ELF-1 (cell line): ENCODE data around the gene ADGRB3.
"Not testable (repeated sequence)": the region's sequence is repeated elsewhere in the genome, so short reads cannot be mapped to it uniquely, and the experiment has no call there.

Experiments
- DNase-seq: peaks from one replicate; pipeline ENCODE4 v3.0.0-alpha.2; 2016; ENCODE audit warnings: low read depth, low spot score

Gene ADGRB3

DNA sequence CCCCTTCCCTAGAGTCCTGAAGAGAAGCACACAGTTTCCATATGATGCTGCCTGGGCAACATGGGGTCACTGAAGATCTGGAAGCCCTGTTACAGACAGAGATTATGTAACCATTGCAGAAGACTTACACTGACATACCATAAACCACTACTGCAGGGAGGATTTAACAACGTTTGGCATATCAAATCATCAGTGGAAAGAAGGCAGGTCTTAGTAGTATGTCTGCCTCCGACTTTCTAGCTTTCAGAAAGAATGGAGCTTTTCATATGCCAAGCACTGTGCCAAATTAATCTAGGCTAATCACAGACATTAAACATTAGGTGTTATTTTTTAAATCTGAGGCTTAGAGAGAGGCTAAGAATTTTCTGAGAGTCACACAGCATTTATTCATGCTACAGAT is 144.3 kb downstream of the ADGRB3 start:
- no peak for DNase-seq

DNA sequence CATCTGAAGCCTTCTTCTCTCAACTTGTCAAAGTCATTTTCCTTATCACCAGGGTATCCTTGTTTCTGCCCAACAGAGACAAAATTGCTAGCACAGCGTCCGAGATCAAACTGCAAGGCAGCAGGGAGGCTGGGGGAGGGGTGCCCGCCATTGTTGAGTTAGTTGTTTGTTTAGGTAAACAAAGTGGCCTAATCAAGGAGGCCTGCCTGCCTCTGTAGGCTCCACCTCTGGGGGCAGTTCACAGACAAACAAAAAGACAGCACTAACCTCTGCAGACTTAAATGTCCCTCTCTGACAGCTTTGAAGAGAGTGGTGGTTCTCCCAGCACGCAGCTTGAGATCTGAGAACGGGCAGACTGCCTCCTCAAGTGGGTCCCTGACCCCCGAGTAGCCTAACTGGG is 155.0 kb downstream of the ADGRB3 start:
- DNase-seq = peak; percentile 32

DNA sequence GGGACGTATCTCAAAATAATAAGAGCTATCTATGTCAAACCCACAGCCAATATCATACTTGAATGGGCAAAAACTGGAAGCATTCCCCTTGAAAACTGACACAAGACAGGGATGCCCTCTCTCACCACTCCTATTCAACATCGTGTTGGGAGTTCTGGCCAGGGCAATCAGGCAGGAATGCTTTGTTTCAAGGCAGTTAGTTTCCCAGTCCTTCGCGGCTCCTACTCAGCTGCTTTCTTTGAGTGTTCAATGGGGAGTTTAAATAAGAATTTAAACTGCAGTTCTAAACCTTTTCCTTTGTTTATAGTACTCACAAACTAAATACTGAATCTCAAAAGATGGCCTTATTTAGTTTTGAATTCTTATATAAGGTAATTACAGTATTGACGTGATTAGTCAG is 179.9 kb downstream of the ADGRB3 start:
- peak; percentile 4 for DNase-seq

DNA sequence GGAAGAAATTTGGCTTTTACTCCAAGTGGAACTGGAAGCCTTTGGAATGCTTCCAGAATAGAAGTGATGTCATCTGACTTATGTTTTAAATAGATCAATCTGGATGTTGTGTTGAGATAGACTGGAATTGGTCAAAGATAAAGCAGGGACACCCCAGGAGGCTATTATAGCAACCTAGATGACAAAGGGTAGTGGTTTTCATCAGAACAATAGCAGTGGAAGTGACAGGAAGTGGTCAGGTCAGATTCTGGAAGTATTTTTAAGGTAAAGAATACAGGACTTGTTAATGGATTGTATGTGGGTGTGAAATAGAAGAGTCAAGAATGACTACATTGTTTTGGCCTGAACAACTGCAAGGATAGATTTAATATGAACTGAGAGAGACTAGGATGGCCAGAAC is 191.4 kb downstream of the ADGRB3 start:
- DNase-seq = no peak

DNA sequence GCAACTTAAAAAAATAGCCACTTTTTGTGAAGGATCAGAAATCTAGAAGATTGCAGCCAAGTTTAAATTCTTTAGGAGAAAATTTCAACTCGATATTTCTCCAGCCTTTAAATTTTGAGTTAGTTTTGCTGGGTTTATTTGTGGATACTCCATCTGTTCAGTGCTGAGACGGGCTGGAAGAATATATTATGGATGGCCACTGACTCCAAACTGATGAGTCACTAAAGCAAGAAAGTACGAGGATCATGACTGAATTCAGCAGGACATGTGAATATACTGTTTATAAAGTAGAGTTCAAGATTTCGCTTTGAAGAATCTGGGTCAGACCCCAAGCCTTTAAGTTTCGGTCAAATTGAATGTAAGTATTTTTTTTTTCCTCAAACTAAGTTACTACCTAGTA is 199.5 kb downstream of the ADGRB3 start:
- no peak for DNase-seq

DNA sequence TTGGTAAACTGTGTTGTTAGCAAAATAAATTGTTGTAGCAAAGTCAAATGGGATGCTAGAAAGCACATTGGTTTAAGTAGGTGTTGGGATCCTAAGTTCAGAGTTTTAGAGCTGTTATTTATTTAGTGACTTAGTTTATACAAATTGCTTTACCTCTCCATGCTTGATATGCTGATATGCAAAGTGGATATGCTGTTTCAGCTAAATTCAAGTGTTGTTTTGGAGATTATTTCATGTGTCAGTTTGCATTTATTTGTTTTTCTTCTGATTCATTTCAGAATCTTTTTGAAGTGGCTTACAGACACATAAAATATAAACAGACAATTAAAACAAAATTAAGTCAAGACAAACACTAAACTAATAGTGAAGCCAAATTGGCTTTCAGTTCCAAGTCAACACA is 203.5 kb downstream of the ADGRB3 start:
- no peak for DNase-seq

DNA sequence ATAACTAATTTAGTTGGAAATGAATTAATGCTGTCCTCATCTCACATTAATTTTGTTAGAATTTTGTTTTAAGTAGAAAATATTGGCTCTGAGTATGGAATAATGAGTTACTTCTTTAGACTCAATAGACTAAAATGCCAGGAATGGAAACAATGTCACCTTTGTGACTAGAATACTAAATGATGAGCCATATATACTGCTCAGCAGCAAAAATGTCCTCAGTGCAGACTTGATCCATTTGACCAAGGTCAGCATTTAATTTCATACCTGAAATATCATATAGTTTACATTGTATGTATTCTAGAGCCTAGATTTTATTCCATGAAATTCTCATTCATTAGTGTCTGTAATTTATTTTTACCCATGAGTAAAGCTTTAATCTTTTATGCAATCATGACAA is 217.7 kb downstream of the ADGRB3 start:
- no peak for DNase-seq

DNA sequence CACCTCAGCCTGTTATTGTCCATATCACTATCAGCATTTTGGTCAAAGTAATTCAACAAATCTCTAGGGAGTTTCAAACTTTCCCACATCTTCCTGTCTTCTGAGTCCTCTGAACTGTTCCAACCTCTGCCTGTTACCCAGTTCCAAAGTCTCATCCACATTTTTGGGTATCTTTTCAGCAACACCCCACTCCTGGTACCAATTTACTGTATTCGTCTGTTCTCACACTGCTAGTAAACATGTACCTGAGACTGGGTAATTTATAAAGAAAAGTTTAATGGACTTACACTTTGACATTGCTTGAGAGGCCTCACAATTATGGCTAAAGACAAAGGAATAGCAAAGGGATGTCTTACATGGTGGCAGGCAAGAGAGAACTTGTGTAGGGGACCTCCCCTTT is 224.2 kb downstream of the ADGRB3 start:
- no peak for DNase-seq

DNA sequence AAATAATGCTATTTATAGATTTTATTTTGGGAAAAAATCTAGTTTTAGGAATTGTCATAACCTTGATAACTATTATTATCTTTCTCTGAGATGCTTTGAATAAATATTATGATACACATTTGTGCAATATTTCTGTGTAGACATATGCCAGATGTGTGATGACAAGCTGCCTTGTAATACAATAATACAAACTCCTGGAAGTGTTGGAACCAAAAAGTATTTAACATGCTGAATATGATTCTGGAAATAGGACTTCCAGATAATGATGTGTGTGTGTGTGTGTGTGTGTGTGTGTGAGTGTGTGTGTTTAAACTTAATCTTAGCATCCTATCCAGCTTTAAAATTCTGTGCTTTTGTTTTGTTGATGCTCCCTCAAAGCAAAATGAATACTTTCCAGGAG is 233.6 kb downstream of the ADGRB3 start:
- DNase-seq = no peak

DNA sequence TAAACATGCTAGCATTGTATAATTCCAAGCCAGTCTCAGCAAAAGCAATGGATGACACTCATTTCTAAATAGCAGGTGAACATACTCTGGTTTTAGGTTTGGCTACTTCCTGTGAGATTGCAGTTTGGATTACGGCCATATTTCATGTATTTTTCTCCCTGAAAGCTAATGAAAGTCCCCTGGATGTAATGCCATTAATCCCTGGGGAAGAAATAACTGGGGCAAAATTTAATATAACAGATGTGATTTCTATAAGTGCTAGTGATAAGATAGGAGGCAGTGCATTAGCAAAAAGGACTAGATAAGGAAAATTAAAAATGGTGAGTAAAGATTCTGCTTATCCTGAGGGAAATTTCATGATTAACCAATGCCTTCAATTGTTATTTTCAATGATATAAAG is 238.2 kb downstream of the ADGRB3 start:
- no peak for DNase-seq

DNA sequence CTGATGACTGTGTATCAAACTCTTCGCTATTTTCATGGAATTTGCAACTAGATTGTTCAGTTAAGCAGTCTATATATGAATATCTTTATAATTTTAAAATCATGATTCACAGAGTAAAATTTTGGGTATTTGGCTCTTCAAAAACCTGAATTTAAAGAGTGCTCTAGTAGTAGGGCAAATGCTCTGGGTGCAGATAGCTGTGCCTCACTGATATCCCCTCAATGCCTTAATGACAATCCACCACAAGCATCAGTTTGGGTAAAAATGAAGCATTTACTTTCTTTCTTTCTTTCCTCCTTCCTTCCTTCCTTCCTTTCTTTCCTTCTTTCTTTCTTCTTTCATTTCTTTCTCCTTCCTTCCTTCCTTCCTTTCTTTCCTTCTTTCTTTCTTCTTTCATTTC is 239.7 kb downstream of the ADGRB3 start:
- DNase-seq = no peak

DNA sequence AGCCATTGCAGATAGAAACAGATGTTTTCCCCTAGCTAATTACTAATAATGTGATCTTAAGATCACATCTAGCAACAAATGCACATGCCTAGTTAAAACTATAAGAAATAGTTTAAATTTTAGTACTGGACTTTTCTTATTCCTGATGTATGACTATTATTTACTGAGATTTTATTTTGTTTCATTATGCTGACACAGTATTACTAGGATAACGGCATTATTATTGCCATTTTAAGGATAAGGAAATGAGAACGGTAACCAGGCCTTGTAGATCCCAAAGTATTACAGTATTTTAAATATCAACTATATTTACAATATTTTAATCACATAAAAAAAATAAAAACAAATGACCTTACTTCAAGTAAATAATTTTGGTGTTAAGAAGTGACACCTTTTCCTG is 240.3 kb downstream of the ADGRB3 start:
- DNase-seq = no peak

DNA sequence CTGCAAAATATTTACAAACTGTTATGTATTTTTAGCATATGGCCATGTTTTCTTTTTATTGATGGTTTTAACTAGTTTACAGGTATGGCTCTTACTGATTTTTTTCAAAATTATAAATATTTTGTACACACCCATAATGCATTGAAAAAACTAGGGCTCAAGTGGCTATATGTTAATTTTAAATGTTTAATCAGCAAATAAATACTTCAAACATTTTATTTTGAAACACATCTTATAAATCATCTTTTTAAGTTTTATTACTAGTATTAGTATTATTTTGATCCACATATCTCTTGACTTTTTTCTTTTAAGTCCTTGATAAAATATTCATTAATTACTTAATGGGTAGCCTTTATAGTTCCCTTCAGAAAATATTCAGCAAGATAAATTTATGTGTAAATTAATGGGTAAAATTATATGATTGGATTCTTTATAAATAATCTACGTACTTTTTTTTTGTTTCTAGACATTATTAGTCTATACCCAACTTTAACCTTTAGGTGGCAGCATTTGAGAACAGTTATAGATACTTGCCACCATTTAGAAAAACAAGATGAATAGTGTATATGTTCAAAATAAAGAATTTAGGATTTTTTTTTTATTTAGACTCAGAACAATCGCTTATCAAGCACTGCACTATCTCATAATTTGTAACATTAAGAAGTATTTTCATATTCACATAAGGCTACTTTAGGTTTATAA is 241.9 kb downstream of the ADGRB3 start:
- no peak for DNase-seq

DNA sequence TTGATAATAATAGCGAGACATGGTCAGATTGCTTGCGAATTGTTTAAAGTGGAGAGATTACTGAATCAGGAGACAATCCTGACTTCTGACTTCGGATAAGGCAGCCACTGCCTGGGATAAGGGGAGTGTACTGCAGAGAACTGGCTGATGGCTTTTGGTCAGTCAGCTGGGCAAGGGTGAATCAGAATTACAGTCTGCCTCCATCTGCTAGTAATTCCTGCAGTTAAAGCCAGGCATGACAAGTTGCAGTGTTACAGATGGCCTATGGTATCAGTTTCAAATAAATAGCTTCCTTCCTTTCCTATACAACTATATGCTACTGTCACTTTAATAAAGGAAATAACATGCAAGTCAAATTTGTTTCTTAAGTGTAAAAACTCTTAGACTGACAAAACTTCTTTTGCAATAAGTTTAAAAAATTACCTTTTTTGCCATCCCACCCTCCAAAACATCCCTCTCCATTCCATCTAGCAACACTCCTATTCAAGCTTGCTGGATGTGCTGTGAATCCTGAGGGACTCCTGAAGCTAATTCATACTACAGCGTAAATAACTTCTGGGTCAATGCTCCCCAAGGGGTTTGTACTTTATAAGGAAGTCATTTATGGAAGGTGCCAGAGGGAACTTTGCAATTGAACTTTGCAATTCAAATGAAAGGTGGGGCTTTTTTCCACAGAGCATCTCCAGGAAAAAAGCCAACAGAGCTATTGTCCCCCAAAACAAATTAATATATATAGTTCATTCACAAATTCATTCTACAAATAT is 245.2 kb downstream of the ADGRB3 start:
- no peak for DNase-seq

DNA sequence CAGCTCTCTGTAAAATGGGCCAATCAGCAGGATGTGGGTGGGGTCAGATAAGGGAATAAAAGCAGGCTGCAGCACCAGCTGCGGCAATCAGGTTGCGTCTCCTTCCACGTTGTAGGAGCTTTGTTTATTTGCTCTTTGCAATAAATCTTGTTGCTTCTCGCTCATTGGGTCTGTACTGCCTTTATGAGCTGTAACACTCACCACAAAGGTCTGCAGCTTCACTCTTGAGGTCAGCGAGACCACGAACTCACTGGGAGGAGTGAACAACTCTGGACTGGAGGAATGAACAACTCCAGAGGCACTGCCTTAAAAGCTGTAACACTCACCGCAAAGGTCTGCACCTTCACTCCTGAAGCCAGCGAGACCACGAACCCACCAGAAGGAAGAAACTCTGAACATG is 248.2 kb downstream of the ADGRB3 start:
- DNase-seq = not testable (repeated sequence)

DNA sequence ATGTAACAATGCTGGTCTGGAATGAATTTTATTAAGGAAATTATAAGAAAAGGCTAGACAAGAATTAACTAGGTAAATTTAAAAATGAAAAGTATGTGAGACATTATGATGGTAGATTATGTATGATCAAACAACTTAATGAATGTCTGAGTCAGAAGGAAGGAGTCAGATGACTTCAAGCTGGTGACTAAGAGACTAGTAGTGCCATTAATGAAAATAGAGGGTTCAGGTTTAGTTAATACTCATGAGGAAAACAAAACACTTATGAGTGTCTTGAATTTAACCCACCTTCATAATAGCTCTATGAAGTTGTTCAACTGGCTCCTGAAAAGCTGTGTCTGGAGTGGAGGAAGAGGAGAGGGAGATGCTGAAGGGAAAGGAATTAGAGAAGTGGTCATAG is 256.3 kb downstream of the ADGRB3 start:
- no peak for DNase-seq

DNA sequence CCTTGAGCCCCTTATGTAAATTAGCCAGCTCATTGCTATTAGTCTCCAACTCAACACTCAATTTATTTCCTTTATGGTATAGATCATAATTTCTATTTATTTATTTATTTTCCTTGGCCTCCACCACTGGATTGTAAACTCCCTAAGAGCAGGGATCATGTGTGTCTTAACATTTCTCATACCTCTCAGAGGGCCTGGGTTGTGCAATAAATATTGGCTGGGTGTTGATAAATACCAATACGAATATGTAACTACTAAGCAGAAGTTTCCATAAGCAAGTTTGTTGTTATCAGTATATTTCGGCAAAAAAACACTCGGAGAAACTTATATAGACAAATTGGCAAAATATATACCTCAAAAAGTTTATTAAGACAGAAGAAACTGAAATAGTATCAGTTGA is 257.4 kb downstream of the ADGRB3 start:
- DNase-seq = no peak

DNA sequence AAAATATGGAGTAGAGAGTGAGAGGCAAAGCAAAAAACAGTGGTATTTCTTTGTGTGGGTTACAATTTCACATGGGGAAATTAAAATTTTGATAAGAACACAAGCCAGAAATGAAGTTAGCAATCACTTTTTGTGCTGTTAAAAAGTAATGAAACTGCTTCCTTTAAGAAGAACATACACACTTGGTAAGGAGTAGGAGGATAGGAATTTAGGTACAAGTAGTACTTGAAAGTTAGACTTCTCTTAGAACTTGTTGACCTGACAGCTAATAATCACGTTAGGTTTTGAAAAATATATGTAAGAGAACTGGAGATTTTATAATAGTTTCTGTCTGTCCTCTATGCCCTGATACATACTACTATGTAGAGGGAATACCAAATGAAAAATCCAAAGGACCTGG is 260.8 kb downstream of the ADGRB3 start:
- DNase-seq = no peak

DNA sequence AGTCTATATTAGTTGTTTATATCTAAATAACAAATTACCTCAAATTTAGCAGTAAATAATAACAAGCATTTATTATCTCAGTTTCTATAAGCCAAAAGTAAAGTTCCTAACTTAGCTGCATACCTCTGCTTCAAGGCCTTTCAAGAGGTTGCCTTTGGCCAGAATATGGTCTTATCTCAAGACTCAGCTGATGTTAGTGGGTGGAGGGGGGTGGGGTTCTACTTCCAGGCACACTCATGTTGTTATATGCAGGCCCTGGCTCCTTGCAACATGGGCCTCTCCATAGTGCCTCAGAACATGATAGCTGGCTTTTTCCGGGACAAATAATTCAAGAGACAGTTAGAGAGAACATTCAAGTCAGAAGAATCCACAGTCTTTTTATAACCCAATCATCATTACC is 266.0 kb downstream of the ADGRB3 start:
- DNase-seq = no peak

DNA sequence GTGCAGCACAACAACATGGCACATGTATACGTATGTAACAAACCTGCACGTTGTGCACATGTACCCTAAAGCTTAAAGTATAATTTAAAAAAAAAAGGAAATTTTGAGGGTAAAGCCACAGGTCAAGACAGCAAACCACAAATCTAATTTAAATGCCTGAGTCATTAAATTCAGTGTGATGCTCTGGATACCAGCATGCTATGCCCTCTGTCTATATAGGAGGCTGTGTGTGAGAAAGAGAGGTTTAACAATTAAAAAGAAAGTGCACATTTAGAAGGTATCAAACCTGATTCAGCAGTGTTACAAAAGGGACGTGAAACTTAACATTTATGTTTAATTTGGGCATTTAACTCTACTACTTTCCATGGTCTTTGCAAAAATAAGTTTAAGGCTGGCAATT is 276.3 kb downstream of the ADGRB3 start:
- no peak for DNase-seq

DNA sequence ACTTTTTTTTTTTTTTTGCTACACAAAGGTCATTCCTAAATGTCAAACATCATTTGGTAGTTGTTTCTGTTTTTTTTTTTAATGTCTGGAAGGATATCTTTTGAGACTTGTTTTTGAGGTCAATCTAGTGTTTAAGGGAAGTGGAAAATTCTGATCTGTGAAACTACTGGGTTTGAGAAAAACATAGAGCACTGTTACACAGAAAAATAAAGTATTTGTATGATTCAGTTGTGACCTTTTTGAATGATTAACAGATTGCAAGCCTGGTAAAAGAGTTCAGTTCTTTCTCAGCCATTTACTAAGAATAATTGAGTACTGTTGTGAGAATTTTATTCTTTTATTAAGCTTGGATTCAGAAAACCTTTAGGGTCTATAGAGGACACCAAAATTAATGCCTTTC is 276.7 kb downstream of the ADGRB3 start:
- DNase-seq = no peak

DNA sequence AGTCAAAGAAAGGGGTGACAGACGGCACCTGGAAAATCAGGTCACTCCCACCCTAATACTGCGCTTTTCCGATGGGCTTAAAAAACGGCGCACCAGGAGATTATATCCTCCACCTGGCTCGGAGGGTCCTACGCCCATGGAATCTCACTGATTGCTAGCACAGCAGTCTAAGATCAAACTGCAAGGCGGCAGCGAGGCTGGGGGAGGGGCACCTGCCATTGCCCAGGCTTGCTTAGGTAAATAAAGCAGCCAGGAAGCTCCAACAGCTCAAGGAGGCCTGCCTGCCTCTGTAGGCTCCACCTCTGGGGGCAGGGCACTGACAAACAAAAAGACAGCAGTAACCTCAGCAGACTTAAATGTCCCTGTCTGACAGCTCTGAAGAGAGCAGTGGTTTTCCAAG is 277.7 kb downstream of the ADGRB3 start:
- not testable (repeated sequence) for DNase-seq

DNA sequence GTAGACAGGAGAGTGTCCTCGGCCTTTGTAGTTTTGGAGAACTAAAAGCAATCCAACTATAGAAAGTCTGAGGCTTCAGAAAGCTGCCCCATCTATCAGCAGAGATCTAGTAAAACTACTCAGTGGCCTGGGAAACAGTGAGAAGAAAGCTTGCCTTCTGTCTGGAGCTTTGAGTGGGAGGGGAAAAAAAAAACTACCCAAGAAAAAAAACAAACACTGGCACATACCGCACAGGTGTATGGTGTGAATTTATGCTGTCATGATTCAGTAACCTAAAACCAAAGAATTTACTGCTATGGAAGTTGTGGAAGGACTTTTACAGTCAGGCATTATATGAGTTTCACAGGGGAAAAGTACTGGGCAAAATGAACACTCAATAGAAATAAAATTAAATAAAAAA is 280.5 kb downstream of the ADGRB3 start:
- DNase-seq = no peak

DNA sequence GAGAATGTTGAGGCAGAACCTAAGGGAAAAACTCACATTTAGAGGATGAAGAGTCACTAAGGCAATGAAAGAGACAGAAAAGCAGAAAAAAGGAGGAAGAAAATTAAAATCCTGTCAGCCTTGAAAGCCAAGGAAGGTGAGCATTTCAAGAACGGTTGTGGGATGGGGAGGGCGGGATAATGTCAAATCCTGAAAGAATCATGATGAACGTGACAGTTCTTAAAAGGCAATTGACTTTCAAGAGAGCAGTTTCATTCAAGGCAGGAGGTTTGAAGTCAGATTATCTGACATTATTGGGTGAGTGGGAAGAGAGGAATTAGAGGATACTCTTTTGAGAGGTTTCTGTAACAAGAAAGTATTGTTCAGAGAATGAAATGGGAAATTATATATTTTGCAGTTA is 284.5 kb downstream of the ADGRB3 start:
- no peak for DNase-seq
